HCT116 (cell line): ENCODE measurements around the gene GLRA3. TPM values are rescaled to one million over a fixed set of nuclear protein-coding genes. Genes with fewer than 3 reads are reported as not detected.

Experiments used
- ATAC-seq: fragments of 200-7000 bp; cut with Tn5 transposase; 2 replicates; pipeline ENCODE4 v1.9.1; 2020; ENCODE audit warnings: mild to moderate bottlenecking, moderate library complexity
- BruUV-seq: library from RNA; stranded (reverse); fragments of 400-500 nt; replicated peaks from 2 replicates; lab custom pipeline; 2021; lab: Mats Ljungman, UMichigan
- CTCF ChIA-PET: fragments of 300-600 bp; sonication (Branson Sonifier 250); formaldehyde crosslinking; loops from one replicate; lab custom pipeline; 2021; ENCODE audit warnings: antibody characterized with exemption; lab: Charles Lee
- POLR2A ChIA-PET: fragments of 300-600, 350-600 bp; sonication (Branson Sonifier 250); formaldehyde crosslinking; loops from one replicate; lab custom pipeline; 2021; ENCODE audit warnings: antibody characterized with exemption; lab: Charles Lee
- RAD21 ChIA-PET, 2 experiments: fragments of 300-600 bp; sonication (Branson Sonifier 250); formaldehyde crosslinking; loops; one replicate each; lab custom pipeline; 2023; ENCODE audit warnings: low total read pairs in 2 of 2; ENCODE audit not compliant: uncharacterized antibody in 2 of 2, unreplicated experiment in 2 of 2, low non-redundant PET in 1 of 2; lab: Charles Lee
- DNase-seq: peaks from one replicate; pipeline ENCODE4 v3.0.0-alpha.2; 2010; ENCODE audit warnings: low read depth, low spot score
- H2AFZ ChIP-seq: fragments of 200-600 bp; shearing (Covaris generic), sonication (generic); 2 replicates; pipeline ENCODE4 v1.6.1; 2017; ENCODE audit warnings: low read depth, mixed run types, mixed read lengths, antibody characterized with exemption, low read length; ENCODE audit not compliant: poor library complexity, severe bottlenecking
- H3K27ac ChIP-seq: 2 replicates; pipeline ENCODE4 v1.5.1; 2012; ENCODE audit warnings: low read depth, low read length
- H3K27me3 ChIP-seq: fragments of 200-600 bp; sonication (generic); 2 replicates; pipeline ENCODE4 v1.6.1; 2016; ENCODE audit warnings: mixed run types, low read length, mixed read lengths; ENCODE audit not compliant: insufficient read depth
- H3K36me3 ChIP-seq, 2 experiments: fragments of 200-500 bp in 1 of 2; fragments of 200-600 bp in 1 of 2; sonication (Bioruptor generic) in 1 of 2; sonication (generic) in 1 of 2; 2 replicates each; pipeline versions ENCODE4 v1.5.1 to v1.6.1; 2014 to 2016; ENCODE audit warnings: low read length in 2 of 2, inconsistent platforms in 1 of 2, mixed read lengths in 1 of 2, mixed run types in 1 of 2; ENCODE audit not compliant: insufficient read depth in 2 of 2, control insufficient read depth in 1 of 2
- H3K4me1 ChIP-seq, 2 experiments: fragments of 200-600 bp in 1 of 2; sonication (generic) in 1 of 2; 2 replicates each; pipeline versions ENCODE4 v1.5.1 to v1.6.1; 2012 to 2017; ENCODE audit warnings: low read length in 2 of 2, inconsistent platforms in 1 of 2, mild to moderate bottlenecking in 1 of 2, mixed read lengths in 1 of 2, mixed run types in 1 of 2, moderate library complexity in 1 of 2; ENCODE audit not compliant: insufficient read depth in 2 of 2, control insufficient read depth in 1 of 2
- H3K4me2 ChIP-seq: fragments of 200-600 bp; sonication (generic); 2 replicates; pipeline ENCODE4 v1.6.1; 2017; ENCODE audit warnings: mixed run types, low read length, mixed read lengths
- H3K4me3 ChIP-seq, 2 experiments: fragments of 200-600 bp in 1 of 2; sonication (generic) in 1 of 2; replicated peaks in 1 of 2; 2 replicates each; pipeline ENCODE4 v1.5.1; 2011 to 2016; ENCODE audit warnings: low read length in 2 of 2, control low read depth in 1 of 2, low read depth in 1 of 2, mild to moderate bottlenecking in 1 of 2, mixed read lengths in 1 of 2, mixed run types in 1 of 2
- H3K79me2 ChIP-seq: fragments of 200-600 bp; sonication (generic); 2 replicates; pipeline ENCODE4 v1.6.1; 2017; ENCODE audit warnings: mild to moderate bottlenecking, mixed run types, low read length, moderate library complexity, mixed read lengths; ENCODE audit not compliant: insufficient read depth
- H3K9ac ChIP-seq: fragments of 200-600 bp; sonication (generic); 2 replicates; pipeline ENCODE4 v1.6.1; 2016; ENCODE audit warnings: low read length, mixed read lengths
- H3K9me2 ChIP-seq: fragments of 200-600 bp; sonication (generic), shearing (Covaris generic); 2 replicates; pipeline ENCODE4 v1.6.1; 2017; ENCODE audit warnings: mixed run types, mild to moderate bottlenecking, moderate library complexity; ENCODE audit not compliant: insufficient read depth
- H3K9me3 ChIP-seq, 2 experiments: fragments of 200-500 bp in 1 of 2; fragments of 200-600 bp in 1 of 2; sonication (Bioruptor generic) in 1 of 2; sonication (generic) in 1 of 2; 2 replicates each; pipeline ENCODE4 v1.6.1; 2014 to 2017; ENCODE audit warnings: low read length in 2 of 2, mixed read lengths in 2 of 2, inconsistent platforms in 1 of 2, low read depth in 1 of 2, mild to moderate bottlenecking in 1 of 2, mixed run types in 1 of 2, moderate library complexity in 1 of 2; ENCODE audit not compliant: control insufficient read depth in 1 of 2, insufficient read depth in 1 of 2
- H4K20me1 ChIP-seq: fragments of 200-600 bp; sonication (generic), shearing (Covaris generic); 2 replicates; pipeline ENCODE4 v1.6.1; 2017; ENCODE audit warnings: mixed run types, mild to moderate bottlenecking, moderate library complexity; ENCODE audit not compliant: insufficient read depth
- ATF3 ChIP-seq: IDR thresholded peaks from 2 replicates; pipeline ENCODE4 v1.6.1; 2012
- CBX3 ChIP-seq: IDR thresholded peaks from 2 replicates; pipeline ENCODE4 v1.6.1; 2012; ENCODE audit warnings: low read depth
- CEBPB ChIP-seq: IDR thresholded peaks from 2 replicates; pipeline ENCODE4 v1.6.1; 2012; ENCODE audit warnings: low read depth
- EZH2 ChIP-seq: fragments of 200-600 bp; sonication (generic); IDR thresholded peaks from 2 replicates; pipeline ENCODE4 v1.6.1; 2017; ENCODE audit warnings: antibody characterized with exemption, mixed run types
- EZH2phosphoT487 ChIP-seq: fragments of 200-600 bp; IDR thresholded peaks from 2 replicates; pipeline ENCODE4 v1.6.1; 2018; ENCODE audit warnings: antibody characterized with exemption, borderline replicate concordance
- FOSL1 ChIP-seq: IDR thresholded peaks from 2 replicates; pipeline ENCODE4 v1.6.1; 2012; ENCODE audit warnings: low read depth
- JUND ChIP-seq: IDR thresholded peaks from 2 replicates; pipeline ENCODE4 v1.6.1; 2012
- MAX ChIP-seq: IDR thresholded peaks from 2 replicates; pipeline ENCODE4 v1.6.1; 2012
- POLR2A ChIP-seq: IDR thresholded peaks from 2 replicates; pipeline ENCODE4 v1.7.0; 2011; ENCODE audit warnings: borderline replicate concordance; ENCODE audit not compliant: insufficient read depth, insufficient read length; ENCODE audit errors: extremely low read depth
- RAD21 ChIP-seq: IDR thresholded peaks from 2 replicates; pipeline ENCODE4 v1.6.1; 2012; ENCODE audit warnings: low read depth, mild to moderate bottlenecking
- SP1 ChIP-seq: IDR thresholded peaks from 2 replicates; pipeline ENCODE4 v1.6.1; 2012; ENCODE audit warnings: low read depth
- ZBTB33 ChIP-seq: IDR thresholded peaks from 2 replicates; pipeline ENCODE4 v1.6.1; 2011; ENCODE audit warnings: mild to moderate bottlenecking, low read length, moderate library complexity; ENCODE audit not compliant: insufficient replicate concordance; ENCODE audit errors: extremely low read depth
- ZFX ChIP-seq: fragments of 450-650 bp; IDR thresholded peaks from 2 replicates; pipeline ENCODE4 v1.6.1; 2017
- ZNF274 ChIP-seq: fragments of 200-500 bp; sonication (Bioruptor generic); IDR thresholded peaks from 2 replicates; pipeline ENCODE4 v1.6.1; 2014; ENCODE audit warnings: mild to moderate bottlenecking, low read depth, low read length, inconsistent platforms
- intact Hi-C: fragments of 100-400 bp; cut with micrococcal nuclease; formaldehyde crosslinking; loops from 2 replicates; pipeline ENCODE4 v1.10.0; 2022
- total RNA-seq: library from RNA; stranded (reverse); gene quantifications from one replicate; pipeline ENCODE4 v1.2.1, GENCODE V29; 2021; ENCODE audit not compliant: unreplicated experiment
- TF ChIP-seq, protein P1 (sequence below), 3 experiments: fragments of 200-600 bp in 1 of 3; sonication (generic) in 1 of 3; IDR thresholded peaks in 2 of 3; conservative IDR thresholded peaks in 1 of 3; 2 replicates each; pipeline ENCODE4 v1.5.1; 2012 to 2017; ENCODE audit warnings: low read depth in 2 of 3, low read length in 2 of 3, antibody characterized with exemption in 1 of 3, borderline replicate concordance in 1 of 3, control low read depth in 1 of 3, mild to moderate bottlenecking in 1 of 3, mixed read lengths in 1 of 3, mixed run types in 1 of 3, moderate library complexity in 1 of 3; ENCODE audit not compliant: insufficient read depth in 1 of 3
- TF ChIP-seq, protein P2 (sequence below): IDR thresholded peaks from 2 replicates; pipeline ENCODE4 v1.6.1; 2012; ENCODE audit warnings: low read depth

The GLRA3 gene
- total RNA-seq, 1 experiment from 2014 or later, result not detected

DNA sequence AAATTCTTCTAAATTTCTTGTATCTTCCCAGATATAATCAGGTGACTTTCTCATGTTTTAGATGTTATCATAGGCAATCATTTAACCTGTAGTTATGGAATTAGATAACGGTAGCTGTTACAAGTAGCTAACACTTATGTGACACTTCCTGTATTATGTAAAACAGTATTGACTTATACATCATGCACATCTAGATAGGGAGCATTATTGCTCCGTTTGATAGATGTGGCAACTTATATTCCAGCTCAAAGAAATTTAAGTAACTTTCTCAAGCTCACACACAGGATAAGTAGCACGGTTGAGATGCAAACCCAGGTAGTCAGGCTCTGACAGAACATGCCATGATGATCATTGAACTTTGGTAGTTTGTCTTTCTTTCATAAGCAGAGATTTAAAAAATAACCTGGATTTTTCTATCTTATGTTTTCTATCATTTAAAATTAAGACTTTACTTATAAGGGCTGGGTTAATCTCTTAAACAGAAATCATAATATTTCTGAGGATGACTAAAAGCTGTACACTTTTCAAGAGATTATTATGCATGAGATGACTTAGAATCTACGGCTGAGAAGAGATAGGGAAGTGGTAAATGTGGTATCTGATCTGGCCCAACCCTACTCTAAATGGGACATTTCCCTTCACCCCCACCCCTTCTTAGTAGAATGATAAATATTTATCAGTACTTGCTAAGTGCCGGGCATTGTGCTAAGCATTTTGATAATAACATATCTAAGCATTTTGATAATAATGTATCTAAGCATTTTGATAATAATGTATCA lies 237.6 kb downstream of the GLRA3 start:
- Histone ChIP-seq H3K27me3 (no peaks in the 10 kb centered on the region), H3K4me2 (no peak overlapping the region), H2AFZ (no peak overlapping the region), H4K20me1 (no peaks in the 10 kb centered on the region), H3K27ac (no peak overlapping the region), H3K4me1 (peaks cover 0 to 5% of the 10 kb centered on the region in 2 experiments; a peak in 2 of 4 replicates), H3K4me3 (no peak overlapping the region), H3K9ac (no peak overlapping the region), H3K9me2 (no peaks in the 10 kb centered on the region), H3K79me2 (no peaks in the 10 kb centered on the region), H3K9me3 (no peaks in the 10 kb centered on the region), H3K36me3 (no peaks in the 10 kb centered on the region)
- CTCF ChIA-PET, result no interaction called here
- intact Hi-C loops, result no loop called here
- no TSS peak for BruUV-seq
- ATAC-seq (no peak), DNase-seq (no peak)
- RAD21 ChIA-PET, result no interaction called here
- POLR2A ChIA-PET, result no interaction called here
- TF ChIP-seq, protein P1, sequence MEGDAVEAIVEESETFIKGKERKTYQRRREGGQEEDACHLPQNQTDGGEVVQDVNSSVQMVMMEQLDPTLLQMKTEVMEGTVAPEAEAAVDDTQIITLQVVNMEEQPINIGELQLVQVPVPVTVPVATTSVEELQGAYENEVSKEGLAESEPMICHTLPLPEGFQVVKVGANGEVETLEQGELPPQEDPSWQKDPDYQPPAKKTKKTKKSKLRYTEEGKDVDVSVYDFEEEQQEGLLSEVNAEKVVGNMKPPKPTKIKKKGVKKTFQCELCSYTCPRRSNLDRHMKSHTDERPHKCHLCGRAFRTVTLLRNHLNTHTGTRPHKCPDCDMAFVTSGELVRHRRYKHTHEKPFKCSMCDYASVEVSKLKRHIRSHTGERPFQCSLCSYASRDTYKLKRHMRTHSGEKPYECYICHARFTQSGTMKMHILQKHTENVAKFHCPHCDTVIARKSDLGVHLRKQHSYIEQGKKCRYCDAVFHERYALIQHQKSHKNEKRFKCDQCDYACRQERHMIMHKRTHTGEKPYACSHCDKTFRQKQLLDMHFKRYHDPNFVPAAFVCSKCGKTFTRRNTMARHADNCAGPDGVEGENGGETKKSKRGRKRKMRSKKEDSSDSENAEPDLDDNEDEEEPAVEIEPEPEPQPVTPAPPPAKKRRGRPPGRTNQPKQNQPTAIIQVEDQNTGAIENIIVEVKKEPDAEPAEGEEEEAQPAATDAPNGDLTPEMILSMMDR (IDR thresholded peaks at IDR 0.05 in 2 of 3, conservative IDR thresholded peaks at IDR 0.05 in 1 of 3; ENCODE audit: borderline replicate concordance in 1 of 3, insufficient read depth in 1 of 3, low read depth in 2 of 3, low read length in 2 of 3), result no peak
- TF ChIP-seq RAD21 (no peak), JUND (no peak), ZBTB33 (no peak), SP1 (no peak), POLR2A (no peak), FOSL1 (no peak), ZNF274 (no peak), ATF3 (no peak), EZH2 (no peak), ZFX (no peak), CEBPB (no peak), CBX3 (no peak), MAX (no peak), EZH2phosphoT487 (no peak)
- TF ChIP-seq, protein P2, sequence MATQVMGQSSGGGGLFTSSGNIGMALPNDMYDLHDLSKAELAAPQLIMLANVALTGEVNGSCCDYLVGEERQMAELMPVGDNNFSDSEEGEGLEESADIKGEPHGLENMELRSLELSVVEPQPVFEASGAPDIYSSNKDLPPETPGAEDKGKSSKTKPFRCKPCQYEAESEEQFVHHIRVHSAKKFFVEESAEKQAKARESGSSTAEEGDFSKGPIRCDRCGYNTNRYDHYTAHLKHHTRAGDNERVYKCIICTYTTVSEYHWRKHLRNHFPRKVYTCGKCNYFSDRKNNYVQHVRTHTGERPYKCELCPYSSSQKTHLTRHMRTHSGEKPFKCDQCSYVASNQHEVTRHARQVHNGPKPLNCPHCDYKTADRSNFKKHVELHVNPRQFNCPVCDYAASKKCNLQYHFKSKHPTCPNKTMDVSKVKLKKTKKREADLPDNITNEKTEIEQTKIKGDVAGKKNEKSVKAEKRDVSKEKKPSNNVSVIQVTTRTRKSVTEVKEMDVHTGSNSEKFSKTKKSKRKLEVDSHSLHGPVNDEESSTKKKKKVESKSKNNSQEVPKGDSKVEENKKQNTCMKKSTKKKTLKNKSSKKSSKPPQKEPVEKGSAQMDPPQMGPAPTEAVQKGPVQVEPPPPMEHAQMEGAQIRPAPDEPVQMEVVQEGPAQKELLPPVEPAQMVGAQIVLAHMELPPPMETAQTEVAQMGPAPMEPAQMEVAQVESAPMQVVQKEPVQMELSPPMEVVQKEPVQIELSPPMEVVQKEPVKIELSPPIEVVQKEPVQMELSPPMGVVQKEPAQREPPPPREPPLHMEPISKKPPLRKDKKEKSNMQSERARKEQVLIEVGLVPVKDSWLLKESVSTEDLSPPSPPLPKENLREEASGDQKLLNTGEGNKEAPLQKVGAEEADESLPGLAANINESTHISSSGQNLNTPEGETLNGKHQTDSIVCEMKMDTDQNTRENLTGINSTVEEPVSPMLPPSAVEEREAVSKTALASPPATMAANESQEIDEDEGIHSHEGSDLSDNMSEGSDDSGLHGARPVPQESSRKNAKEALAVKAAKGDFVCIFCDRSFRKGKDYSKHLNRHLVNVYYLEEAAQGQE, result no peak
